HG03175 (cell line): ENCODE data around the gene COQ6.
"Not testable (repeated sequence)": the region's sequence is repeated elsewhere in the genome, so short reads cannot be mapped to it uniquely, and the experiment has no call there.

ENCODE experiments used
- ATAC-seq: cut with Tn5 transposase; IDR thresholded peaks from one replicate; pipeline ENCODE4 v1.9.1; 2021; ENCODE audit warnings: mild to moderate bottlenecking, moderate library complexity; ENCODE audit not compliant: unreplicated experiment

The COQ6 gene

DNA sequence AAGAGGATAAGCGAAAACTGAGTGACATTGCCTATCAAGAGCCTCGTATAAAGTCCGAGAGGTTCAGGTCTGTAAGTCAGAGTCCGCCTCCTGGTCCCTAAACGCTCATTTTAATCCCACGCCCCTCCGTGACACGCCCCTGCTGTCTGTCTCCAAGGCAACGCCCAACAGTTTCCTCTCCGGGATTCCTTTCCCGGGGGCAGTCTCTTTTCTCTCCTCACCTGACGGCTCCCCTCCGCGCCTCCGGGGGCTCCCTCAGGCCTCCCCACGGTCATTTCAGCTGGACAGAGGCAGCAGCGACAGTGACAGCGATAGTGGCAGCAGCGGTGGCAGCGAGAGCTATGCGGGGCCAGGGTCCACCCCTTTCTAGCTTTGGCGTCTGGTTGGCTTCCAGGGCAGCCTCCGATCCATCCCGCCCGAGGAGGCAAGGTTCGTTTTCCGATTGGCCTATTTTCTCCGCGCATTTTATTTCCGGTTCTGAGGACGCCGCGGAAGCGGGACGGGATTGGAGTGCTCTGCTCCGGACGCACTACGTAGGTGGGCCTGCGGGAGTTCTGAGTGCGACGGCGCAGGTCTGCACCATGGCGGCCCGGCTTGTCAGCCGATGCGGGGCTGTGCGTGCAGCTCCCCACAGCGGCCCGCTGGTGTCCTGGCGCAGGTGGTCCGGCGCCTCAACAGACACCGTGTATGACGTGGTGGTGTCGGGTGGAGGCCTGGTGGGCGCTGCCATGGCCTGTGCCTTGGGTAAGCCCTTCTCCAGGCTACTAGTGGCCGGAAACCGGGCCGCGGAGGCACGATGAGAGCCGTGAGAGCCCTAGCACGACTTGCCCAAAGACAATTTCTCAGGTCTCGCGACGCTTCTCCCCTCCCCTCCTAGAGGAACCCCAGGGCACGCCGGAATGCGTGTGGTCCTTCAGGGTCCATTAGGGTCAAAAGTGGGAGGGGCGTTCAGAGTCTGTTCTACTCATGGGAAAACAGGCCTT lies at the start of gene COQ6, which contains the start of gene FAM161B:
COQ6 (plus strand) TSS at position 551 of the 983 bp plus-strand sequence; CDS start at position 582, 31 bp downstream.
FAM161B (minus strand) TSS at position 343 of the 983 bp plus-strand sequence; CDS start at position 275, 68 bp downstream.
- peak; percentile 86 for ATAC-seq

DNA sequence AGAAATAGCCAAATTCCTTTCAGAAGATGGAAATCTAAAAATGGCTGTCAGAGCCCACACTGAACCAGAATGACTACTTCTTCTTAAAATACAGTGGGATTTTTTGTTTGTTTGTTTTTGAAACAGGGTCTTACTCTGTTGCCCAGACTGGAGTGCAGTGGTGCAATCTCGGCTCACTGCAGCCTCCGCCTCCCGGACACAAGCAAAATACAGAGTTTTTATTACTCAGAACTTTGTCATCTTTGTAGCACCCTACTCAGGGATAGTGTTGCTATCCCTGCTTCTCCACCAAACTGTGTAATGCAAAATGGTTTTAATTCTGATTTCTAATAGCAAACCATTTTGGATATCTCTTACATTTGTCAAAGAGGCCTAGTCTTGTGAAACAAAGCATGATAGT lies 47.1 kb upstream of the COQ6 start:
- ATAC-seq = no peak

DNA sequence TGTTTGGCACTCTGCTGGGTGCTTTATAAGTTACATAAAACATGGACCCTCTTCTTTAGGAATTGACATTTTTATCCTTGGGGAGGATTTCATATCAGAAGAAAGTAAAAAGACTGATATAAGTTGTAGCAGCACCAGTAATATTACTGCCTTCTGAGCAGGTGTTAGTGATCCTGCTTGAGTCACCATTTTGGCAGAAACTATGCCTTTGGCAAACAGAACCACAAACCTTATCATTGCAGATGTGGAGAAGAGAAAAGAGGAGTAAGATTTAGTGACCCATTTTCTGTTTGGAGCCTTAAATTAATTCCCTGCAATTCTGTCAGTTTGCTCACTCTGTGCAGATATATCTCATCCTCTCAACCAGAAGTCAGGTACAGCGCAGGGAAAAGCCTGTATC lies 40.4 kb upstream of the COQ6 start:
- ATAC-seq = no peak

DNA sequence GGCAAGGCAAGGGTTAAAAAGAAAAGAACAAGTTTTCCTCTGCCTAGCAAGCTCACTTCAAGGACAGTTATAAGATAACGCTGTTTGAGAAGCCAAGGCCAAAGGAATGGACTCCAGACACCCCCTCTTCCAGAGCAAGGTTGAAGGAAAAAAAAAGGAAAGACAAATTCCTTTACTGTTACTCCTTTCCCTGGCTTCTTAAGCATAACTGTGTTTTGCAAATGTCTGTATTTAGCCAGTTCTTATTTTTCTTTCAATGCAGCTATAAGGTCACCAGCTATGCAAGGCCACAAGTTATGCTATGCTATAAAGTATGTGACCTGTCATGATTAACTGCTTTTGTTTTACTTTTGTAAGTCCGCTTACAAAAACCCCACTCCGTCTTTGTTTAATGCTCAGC lies 36.8 kb upstream of the COQ6 start:
- ATAC-seq = no peak

DNA sequence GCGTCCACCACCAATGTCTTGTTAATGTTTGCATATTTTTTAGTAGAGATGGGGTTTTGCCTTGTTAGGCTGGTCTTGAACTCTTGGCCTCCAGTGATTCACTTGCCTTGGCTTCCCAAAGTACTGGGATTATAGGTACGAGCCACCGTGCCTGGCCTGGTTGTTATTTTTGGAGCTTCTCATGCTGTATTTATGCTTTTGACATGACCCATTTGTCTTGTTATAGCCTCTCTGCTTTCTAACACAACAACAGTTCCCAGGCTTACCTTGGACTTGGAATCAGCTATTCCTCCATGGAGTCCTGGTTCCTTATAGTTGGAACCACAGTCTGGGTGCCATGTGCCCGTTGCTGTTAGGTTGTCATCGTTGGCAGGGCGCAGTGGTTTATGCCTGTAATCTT lies 33.8 kb upstream of the COQ6 start:
- ATAC-seq = no peak

DNA sequence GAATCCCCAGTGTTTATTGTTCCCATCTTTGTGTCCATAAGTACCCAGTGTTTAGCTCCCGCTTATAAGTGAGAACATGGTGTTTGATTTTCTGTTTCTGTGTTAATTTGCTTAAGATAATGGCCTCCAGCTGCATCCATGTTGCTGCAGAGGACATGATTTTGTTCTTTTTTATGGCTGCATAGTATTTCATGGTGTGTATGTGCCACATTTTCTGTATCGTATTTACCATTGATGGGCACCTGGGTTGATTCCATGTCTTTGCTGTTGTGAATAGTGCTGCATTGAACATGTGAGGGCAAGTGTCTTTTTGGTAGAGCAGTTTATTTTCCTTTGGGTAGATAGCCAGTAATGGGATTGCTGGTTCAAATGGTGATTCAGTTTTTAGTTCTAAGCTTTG lies 30.6 kb upstream of the COQ6 start:
- not testable (repeated sequence) for ATAC-seq

DNA sequence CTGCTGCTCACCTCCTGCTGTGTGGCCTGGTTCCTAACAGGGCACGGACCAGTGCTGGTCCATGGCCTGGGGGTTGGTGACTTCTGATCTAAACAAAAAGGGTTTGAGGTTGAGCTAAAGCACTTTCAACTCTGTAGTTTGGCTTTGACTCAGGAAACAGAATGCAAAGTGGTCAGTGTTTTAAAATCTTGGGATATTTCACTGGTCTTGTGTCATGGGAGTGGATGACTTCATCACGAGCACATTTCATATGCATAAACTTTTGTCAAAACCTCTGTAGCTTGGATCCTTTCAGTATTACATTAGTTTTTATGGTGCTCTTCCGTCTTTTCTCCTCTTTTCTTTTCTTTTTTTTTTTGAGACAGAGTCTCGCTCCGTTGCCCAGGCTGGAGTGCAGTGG lies 25.8 kb upstream of the COQ6 start:
- no peak for ATAC-seq

DNA sequence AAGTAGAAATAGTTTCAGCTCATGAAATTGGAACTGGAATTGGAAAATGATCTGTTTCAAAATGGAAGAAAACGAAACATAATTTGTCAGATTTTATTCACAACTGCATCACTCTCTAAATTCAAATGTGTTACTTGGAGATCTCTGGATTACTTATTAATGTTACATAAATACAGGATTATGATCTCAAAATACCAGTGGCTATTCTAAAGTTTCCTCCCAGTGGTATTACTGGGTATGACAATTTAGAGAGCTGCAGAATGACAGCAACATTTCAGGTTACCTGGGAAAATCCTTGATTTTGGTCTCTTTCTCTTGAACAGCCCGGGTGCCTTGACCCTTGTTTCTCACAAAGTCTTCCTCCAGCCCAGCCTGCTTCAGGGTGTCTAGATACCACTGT lies 14.4 kb upstream of the COQ6 start:
- no peak for ATAC-seq

DNA sequence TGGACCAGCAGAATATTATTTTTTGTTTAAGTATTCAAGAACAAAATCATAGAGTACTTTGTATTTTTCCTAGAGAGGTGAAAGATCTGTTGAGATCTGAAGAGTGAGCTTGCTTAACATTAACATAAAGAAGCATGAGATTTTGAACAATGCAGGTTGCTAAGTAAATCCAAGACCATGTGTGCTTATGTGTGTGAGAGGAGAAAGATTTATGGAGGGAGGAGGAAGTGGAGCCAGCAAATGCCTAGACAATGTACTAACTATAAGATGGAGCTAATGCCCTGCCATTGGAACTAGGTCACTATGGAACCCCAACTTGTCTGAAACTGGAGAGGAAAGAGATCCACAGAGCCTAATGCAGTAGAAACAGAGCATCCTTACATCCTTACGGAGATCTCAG lies 13.6 kb upstream of the COQ6 start:
- ATAC-seq = no peak

DNA sequence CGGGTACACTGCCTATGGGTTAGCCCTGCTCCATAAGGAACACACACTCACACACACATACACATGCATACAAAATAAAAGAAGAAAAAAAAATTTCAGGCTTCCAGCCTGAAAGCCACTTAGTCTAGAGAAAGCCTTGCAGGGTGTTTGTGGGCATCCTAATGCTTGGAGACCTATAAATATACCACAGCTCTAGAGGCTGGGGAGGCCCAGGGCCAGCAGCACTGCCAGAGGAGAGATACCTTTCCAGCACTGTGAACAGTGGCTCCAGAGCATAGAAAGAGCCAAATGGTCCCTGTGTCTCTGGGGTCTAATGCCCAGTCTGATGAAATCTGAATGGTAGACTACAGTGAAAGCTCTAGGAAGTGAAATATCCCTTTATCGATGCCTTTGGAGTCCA lies 13.1 kb upstream of the COQ6 start:
- no peak for ATAC-seq

DNA sequence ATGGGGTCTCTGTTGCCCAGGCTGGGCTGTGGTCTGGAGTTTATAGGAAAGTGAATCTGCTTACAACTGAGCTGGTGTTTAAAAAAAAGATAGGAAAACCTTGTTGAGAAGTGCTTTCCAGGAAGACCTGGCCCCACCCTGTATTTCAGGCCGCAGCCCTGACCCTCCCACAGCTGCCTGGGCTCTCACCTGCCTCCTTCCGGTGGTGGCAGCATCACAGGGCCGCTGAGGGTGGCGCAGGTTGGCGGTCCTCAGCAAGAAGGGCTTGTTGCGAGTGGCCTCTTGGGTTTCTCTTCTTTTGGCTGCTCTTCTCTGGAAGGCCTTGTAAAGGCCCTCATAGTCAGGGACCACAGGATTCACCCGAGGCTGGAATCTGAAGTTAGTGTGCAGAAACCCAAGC lies 7.9 kb upstream of the COQ6 start:
- ATAC-seq = no peak

DNA sequence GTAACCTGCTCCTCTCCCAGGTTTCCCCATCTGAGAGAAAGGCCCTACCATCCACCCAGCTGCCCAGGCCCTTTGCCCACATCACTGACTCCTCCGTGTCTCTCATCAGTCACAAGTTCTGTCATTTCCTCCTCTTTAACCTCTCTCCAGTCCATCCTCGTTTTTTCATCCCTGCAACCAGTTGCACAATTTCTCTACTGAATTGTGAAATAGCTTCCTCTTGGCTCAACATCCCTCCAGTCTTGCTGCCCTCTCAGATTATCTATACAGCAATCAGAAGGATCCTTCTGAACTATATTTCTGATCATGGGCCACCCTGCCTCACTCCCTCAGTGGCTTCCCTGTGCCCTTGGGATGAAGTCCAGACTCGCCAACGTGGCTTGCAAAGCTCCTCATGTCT lies 7.0 kb upstream of the COQ6 start:
- no peak for ATAC-seq

DNA sequence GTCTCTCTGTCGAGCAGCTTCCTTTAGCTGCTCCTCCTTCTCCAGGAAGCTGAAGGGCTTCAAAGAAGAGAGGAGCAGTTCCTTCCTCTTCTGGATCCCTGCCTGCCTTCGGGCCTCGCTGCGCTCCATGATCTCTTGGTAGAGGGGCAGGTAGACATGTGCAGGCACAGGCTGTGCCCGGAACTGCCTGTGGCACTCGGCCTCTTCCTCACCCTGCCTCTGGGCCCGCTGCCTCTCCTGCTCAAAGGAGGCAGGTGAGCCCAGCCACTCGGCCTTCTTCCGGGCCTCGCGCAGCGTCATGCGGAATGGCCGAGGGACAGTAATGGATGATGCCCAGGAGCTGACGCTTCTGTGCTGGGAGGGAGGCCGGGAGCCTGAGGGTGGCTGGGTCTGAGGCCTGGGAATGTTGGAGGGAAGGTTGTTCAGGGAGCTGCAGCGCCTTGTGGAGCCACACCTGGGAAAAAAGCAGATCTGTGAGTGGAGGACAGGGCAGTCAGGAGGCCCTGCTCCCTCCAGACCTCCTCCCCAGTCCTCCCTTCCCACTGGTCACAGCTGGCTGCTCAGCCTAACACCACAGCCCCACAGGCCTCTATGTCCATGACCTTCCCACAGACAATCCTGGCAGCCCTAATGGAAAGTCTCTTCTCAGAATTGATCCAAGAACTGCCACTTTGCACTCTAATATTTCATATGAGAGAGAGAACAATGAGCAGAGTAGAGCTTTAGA lies 5.5 kb upstream of the COQ6 start:
- ATAC-seq = no peak

DNA sequence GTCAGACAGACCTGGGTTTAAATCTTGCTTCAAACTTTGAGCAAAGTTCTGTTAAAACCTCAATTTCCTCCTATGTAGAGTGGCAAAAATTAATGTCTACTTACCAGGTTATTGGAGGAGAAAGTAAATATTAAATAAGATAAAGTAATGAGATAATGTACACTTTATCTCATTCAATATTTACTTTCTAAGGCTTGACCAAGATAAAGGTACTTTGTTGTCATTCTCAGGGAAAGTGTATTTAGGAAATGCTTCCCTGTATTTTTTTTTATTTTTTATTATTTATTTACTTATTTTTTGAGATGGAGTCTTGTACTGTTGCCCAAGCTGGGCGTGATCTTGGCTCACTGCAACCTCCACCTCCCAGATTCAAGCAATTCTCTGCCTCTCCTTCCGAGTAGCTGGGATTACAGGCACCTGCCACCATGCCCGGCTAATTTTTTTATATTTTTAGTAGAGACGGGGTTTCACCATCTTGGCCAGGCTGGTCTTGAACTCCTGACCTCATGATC lies 4.9 kb upstream of the COQ6 start:
- ATAC-seq = no peak

DNA sequence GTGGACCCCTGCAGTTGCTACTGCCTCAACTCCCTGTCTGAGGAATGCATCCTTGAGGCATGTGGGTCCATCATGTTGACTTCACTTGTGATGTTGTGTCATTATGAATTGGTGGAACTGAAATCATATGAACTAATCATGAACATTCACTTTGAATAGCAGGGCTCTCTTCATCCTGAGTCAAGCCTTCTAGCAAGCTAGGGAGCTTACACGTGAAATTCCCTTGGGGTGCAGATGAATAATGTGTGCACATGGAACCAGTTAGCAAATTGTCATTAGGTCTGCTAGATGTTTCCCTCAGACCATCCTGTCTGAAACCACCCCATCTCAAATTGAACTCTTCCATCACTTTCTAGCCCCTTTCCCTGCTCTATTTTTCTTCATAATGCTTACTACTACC lies 3.6 kb downstream of the COQ6 start:
- ATAC-seq = no peak

DNA sequence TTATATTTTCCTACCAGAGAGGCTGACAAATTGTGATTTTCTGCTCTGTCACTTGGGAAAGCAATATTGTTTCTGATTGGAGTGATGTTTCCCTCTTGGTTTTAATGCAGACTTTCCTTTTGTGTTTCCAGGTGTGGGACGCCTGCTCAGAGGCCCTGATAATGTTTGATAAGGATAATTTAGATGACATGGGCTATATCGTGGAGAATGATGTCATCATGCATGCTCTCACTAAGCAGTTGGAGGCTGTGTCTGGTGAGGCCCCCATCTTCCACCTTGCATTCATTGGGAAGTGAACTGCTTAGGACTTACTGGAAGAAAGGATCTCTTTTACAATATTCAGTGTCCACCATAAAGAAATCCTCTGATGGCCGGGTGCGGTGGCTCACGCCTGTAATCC lies 5.6 kb downstream of the COQ6 start:
- ATAC-seq = no peak

DNA sequence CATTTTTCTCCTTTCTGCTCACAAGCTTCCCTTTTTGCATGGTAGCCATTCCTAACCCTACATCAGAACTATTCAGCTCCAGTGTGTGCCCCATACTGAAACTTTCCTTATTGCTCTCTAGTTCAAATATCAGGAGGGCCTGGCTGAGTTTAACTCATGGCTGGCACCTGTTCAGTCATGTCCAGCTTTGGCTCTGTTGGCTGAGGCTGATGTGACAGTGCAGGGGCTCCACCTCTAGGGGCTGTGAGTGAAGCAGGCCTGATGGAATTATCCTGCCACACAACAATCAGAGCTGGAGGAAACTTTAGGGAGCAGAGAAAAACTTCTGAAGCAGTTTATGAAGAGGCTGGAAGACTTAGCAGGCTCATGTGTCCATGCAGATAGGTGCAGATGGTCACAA lies 8.5 kb downstream of the COQ6 start:
- ATAC-seq = no peak

DNA sequence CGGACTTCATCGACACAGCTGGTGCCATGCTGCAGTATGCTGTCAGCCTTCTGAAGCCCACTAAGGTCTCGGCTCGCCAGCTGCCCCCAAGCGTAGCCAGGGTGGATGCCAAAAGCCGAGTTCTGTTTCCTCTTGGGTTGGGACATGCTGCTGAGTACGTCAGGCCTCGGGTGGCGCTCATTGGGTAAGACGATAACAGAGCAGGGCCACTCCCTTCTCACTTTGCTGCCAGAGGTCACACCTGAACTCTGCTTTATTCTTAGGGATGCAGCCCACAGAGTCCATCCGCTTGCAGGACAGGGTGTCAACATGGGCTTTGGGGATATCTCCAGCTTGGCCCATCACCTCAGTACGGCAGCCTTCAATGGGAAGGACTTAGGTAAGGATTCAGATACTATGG lies 11.1 kb downstream of the COQ6 start:
- ATAC-seq = no peak

DNA sequence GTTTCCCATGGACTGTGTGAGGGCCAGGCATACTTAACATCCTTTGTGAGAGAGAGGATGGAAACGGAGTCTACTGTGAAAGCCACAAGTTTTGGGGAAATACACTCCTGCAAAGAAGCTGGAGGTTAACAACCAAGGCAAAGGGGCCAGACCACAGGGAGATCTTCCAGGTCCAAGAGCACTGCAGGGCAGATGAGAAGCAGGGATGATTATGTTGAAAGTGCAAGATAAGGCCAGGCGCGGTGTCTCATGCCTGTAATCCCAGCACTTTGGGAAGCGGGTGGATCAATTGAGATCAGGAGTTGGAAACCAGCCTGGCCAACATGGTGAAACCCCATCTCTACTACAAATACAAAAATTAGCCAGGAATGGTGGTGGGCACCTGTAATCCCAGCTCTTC lies 15.1 kb downstream of the COQ6 start:
- ATAC-seq = no peak

DNA sequence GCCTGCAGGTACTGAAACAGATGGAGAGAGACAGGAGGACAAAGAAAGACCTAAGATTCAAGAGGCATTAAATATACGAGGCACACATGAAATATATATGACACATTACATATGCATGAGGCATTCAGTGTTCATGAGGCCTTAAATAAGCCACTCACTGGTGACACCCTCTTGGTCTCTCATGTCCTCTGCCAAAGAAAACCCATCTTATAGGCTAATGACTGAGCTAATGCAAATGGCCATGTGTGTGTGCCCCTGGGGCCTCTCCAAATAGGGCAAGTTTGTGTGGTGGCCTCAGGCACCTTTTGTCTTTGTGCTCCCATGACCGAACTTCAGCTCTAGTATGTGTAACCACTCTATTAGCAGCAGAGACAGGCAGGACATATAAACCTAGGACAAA lies 18.8 kb downstream of the COQ6 start:
- ATAC-seq = no peak

DNA sequence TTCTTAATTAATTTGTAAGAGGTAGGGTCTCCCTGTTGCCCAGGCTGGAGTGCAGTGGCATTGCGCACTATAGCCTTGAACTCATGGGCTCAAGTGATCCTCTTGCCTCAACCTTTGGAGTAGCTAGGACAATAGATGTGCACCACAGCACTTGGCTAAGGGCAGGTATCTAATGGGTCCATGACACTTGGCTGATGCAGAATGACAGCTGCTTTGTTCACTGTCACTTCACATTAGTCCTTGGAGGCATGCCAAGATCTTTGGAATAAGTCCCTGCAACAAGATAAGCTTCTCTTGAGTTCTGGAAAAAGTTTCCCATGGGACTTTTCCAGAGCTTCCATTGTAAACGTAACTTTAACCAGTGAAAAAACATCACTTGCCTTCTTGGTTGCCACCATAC lies 23.4 kb downstream of the COQ6 start:
- no peak for ATAC-seq

DNA sequence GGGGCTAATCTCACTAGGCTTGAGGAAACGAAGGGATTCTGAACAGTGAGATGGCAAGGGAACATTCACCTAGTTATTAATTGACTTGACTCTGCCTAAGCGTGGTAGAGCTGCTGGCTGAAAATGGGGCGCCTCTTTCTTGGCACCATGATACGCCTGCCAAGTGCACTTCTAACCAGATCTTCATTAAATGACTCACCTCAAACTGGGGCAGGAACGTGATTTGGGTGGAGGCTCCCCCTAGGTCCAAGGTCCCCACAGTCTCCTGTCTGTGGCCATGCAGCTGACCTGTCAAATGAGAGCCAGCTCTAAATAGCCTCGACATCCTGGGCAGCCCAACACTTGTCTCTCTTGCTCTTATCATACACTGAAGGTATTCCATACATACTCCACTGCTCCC lies 26.0 kb downstream of the COQ6 start:
- no peak for ATAC-seq
